Gastroesophageal sphincter (tissue), 3 donors: ENCODE measurements around the gene THSD1.

Source experiments
- EP300 ChIP-seq: sonication (generic); formaldehyde crosslinking; IDR thresholded peaks from one replicate; pipeline ENCODE4 v1.6.1; 2017; ENCODE audit warnings: antibody characterized with exemption, mild to moderate bottlenecking
- POLR2A ChIP-seq, 2 donors: fragments of 450-650 bp; IDR thresholded peaks; one replicate each; pipeline ENCODE4 v1.6.1; 2017; ENCODE audit warnings: antibody characterized with exemption in 2 of 2, mild to moderate bottlenecking in 2 of 2, moderate library complexity in 1 of 2
- POLR2AphosphoS5 ChIP-seq: sonication (generic); formaldehyde crosslinking; IDR thresholded peaks from one replicate; pipeline ENCODE4 v1.6.1; 2017; ENCODE audit warnings: antibody characterized with exemption
- TF ChIP-seq, protein P1 (sequence below), 4 experiments: fragments of 200-600 bp in 2 of 4; fragments of 450-650 bp in 2 of 4; sonication (generic) in 1 of 4; IDR thresholded peaks; one replicate each; pipeline ENCODE4 v1.5.1; 2017 to 2019; ENCODE audit warnings: antibody characterized with exemption in 4 of 4, mild to moderate bottlenecking in 2 of 4, moderate library complexity in 2 of 4

DNA sequence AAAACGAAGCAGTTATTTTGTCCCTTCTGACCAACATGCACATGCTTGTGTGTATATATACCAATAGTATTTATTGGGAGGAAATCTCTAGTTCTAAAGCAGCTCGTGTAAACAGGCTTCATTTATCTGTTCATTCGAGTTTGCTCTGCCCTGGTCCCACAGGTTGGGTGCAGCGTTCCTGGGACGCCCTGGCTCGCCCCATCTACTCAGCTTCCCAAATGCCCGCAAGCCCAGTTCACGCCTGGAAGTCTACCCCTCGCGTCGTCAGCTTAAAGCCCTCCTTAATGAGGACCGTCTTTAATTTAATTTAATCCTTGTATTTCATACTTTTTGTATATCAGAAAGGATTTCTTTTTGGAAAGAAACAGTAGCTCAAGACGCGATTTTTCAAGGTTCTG, 604 bp downstream of the THSD1 start:
- TF ChIP-seq, protein P1, sequence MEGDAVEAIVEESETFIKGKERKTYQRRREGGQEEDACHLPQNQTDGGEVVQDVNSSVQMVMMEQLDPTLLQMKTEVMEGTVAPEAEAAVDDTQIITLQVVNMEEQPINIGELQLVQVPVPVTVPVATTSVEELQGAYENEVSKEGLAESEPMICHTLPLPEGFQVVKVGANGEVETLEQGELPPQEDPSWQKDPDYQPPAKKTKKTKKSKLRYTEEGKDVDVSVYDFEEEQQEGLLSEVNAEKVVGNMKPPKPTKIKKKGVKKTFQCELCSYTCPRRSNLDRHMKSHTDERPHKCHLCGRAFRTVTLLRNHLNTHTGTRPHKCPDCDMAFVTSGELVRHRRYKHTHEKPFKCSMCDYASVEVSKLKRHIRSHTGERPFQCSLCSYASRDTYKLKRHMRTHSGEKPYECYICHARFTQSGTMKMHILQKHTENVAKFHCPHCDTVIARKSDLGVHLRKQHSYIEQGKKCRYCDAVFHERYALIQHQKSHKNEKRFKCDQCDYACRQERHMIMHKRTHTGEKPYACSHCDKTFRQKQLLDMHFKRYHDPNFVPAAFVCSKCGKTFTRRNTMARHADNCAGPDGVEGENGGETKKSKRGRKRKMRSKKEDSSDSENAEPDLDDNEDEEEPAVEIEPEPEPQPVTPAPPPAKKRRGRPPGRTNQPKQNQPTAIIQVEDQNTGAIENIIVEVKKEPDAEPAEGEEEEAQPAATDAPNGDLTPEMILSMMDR (IDR thresholded peaks at IDR 0.05), result no peak
- TF ChIP-seq POLR2A (IDR thresholded peaks at IDR 0.05), result no peak
- no peak for TF ChIP-seq EP300
- TF ChIP-seq POLR2AphosphoS5, result no peak
